Suprapubic skin (tissue), 4 donors: ENCODE results near the gene LMF1.

Experiments
- POLR2A ChIP-seq, 2 donors: fragments of 450-650 bp; IDR thresholded peaks; one replicate each; pipeline ENCODE4 v1.6.1; 2017; ENCODE audit warnings: antibody characterized with exemption in 2 of 2, mild to moderate bottlenecking in 2 of 2, moderate library complexity in 2 of 2
- POLR2AphosphoS5 ChIP-seq, 3 donors: sonication (generic); formaldehyde crosslinking; IDR thresholded peaks; one replicate each; pipeline ENCODE4 v1.6.1; 2017; ENCODE audit warnings: antibody characterized with exemption in 3 of 3
- TF ChIP-seq, protein P1 (sequence below), 2 donors: fragments of 200-600 bp in 1 of 2; fragments of 450-650 bp in 1 of 2; sonication (generic) in 1 of 2; IDR thresholded peaks; one replicate each; pipeline ENCODE4 v1.5.1; 2016 to 2019; ENCODE audit warnings: antibody characterized with exemption in 2 of 2, mild to moderate bottlenecking in 1 of 2, moderate library complexity in 1 of 2

DNA sequence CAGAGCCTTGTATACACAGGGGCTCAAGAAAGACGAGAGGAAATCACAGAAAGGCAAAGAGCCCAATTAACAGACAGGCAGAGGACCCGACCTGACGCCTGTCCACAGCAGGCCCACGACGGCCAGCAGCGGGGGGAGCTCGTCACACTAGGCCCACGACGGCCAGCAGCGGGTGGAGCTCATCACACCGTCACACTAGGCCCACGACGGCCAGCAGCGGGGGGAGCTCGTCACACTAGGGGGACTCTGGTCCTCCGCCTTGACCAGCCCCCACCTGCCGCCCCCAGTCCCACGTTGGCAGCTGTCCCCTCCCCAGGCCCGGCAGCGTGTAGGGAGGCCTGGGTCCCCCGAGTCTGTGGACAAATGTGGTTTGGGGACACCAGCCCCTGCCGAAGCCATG is 146.6 kb downstream of the LMF1 start:
- TF ChIP-seq, protein P1, sequence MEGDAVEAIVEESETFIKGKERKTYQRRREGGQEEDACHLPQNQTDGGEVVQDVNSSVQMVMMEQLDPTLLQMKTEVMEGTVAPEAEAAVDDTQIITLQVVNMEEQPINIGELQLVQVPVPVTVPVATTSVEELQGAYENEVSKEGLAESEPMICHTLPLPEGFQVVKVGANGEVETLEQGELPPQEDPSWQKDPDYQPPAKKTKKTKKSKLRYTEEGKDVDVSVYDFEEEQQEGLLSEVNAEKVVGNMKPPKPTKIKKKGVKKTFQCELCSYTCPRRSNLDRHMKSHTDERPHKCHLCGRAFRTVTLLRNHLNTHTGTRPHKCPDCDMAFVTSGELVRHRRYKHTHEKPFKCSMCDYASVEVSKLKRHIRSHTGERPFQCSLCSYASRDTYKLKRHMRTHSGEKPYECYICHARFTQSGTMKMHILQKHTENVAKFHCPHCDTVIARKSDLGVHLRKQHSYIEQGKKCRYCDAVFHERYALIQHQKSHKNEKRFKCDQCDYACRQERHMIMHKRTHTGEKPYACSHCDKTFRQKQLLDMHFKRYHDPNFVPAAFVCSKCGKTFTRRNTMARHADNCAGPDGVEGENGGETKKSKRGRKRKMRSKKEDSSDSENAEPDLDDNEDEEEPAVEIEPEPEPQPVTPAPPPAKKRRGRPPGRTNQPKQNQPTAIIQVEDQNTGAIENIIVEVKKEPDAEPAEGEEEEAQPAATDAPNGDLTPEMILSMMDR (IDR thresholded peaks at IDR 0.05), result no peak
- TF ChIP-seq POLR2A (IDR thresholded peaks at IDR 0.05) (no peak), POLR2AphosphoS5 (IDR thresholded peaks at IDR 0.05) (no peak)
